Natural killer cell (primary cell): ENCODE measurements around the gene TMEM87B. TPM values are rescaled to one million over a fixed set of nuclear protein-coding genes. Genes with fewer than 3 reads are reported as not detected.

ENCODE experiments used
- ATAC-seq, 3 donors: fragments of 150-1000 bp in 2 of 3; fragments of 200-7000 bp in 1 of 3; cut with Tn5 transposase; 1 replicate in 1 of 3; 2 replicates in 2 of 3; pipeline ENCODE4 v1.10.0; 2021; ENCODE audit warnings: mild to moderate bottlenecking in 2 of 3, moderate library complexity in 2 of 3
- DNase-seq, 2 donors: peaks; one replicate each; pipeline versions ENCODE4 v3.0.0 to v3.0.0-alpha.2; 2013 to 2021; ENCODE audit warnings: mixed read lengths in 1 of 2
- H3K27ac ChIP-seq: one replicate; pipeline ENCODE4 v1.5.1; 2013; ENCODE audit warnings: mild to moderate bottlenecking, low read length
- H3K27me3 ChIP-seq: one replicate; pipeline ENCODE4 v1.6.1; 2013; ENCODE audit warnings: low read length; ENCODE audit not compliant: control insufficient read depth, insufficient read depth
- H3K36me3 ChIP-seq: one replicate; pipeline ENCODE4 v1.6.1; 2013; ENCODE audit warnings: low read length; ENCODE audit not compliant: control insufficient read depth, insufficient read depth
- H3K4me1 ChIP-seq: one replicate; pipeline ENCODE4 v1.6.1; 2013; ENCODE audit warnings: low read length; ENCODE audit not compliant: control insufficient read depth, insufficient read depth
- H3K4me3 ChIP-seq: one replicate; pipeline ENCODE4 v1.5.1; 2013; ENCODE audit warnings: low read length
- H3K9me3 ChIP-seq: one replicate; pipeline ENCODE4 v1.6.1; 2013; ENCODE audit warnings: low read length; ENCODE audit not compliant: control insufficient read depth, insufficient read depth
- H3K27ac Mint-ChIP-seq, 2 donors: one replicate each; pipeline ENCODE4 v1.8.0; 2022; ENCODE audit warnings: mild to moderate bottlenecking in 2 of 2, mixed read lengths in 2 of 2, moderate library complexity in 1 of 2
- H3K27me3 Mint-ChIP-seq, 2 donors: one replicate each; pipeline ENCODE4 v1.8.0; 2022; ENCODE audit warnings: low read depth in 2 of 2, mixed read lengths in 2 of 2
- H3K36me3 Mint-ChIP-seq: one replicate; pipeline ENCODE4 v1.8.0; 2022; ENCODE audit warnings: mixed read lengths
- H3K4me1 Mint-ChIP-seq, 2 donors: one replicate each; pipeline ENCODE4 v1.8.0; 2022; ENCODE audit warnings: mixed read lengths in 2 of 2
- H3K4me3 Mint-ChIP-seq: one replicate; pipeline ENCODE4 v1.8.0; 2022; ENCODE audit warnings: mild to moderate bottlenecking, moderate library complexity, mixed read lengths
- H3K9me3 Mint-ChIP-seq, 2 donors: one replicate each; pipeline ENCODE4 v1.8.0; 2022; ENCODE audit warnings: mixed read lengths in 2 of 2
- CTCF ChIP-seq: fragments of 200-600 bp; IDR thresholded peaks from one replicate; pipeline ENCODE4 v1.8.0; 2022; ENCODE audit warnings: antibody characterized with exemption
- WGBS: methylation state at CpG from one replicate; pipeline ENCODE4 v1.1.7; 2013; ENCODE audit warnings: missing lambda C conversion rate; ENCODE audit not compliant: insufficient coverage; 5-methylcytosine and 5-hydroxymethylcytosine counted together
- intact Hi-C: fragments of 100-400 bp; cut with micrococcal nuclease; formaldehyde crosslinking; loops from one replicate; pipeline ENCODE4 v1.14.2; 2022
- total RNA-seq, 4 donors: library from RNA; stranded (reverse); fragments of 120-200 nt in 1 of 4; gene quantifications; one replicate each; pipeline versions ENCODE4 v1.2.3 to v1.2.4, GENCODE V29; 2013 to 2022

The TMEM87B gene
- total RNA-seq, 3 donors from 2014 or later (not counting 1 experiment from before 2014, with no cell fraction given) = 9.6 to 15.7 (median 13.6) TPM

- no peaks in the 10 kb centered on the region for H3K36me3 Mint-ChIP-seq
- H3K27ac Mint-ChIP-seq = no peak overlapping the region
- H3K27me3 ChIP-seq = no peaks in the 10 kb centered on the region
- intact Hi-C loops = no loop called here
- no peaks in the 10 kb centered on the region for H3K9me3 ChIP-seq
- H3K4me3 ChIP-seq = no peak overlapping the region
- no peak overlapping the region for H3K27ac ChIP-seq
- no peaks in the 10 kb centered on the region for H3K36me3 ChIP-seq
- WGBS = 91% methylated on average over 8 of the region's 8 CpGs
- TF ChIP-seq CTCF = no peak
- H3K9me3 Mint-ChIP-seq = no peaks in the 10 kb centered on the region
- DNase-seq = no peak
- peaks cover 0 to 8% of the 10 kb centered on the region in 2 donors for H3K4me1 Mint-ChIP-seq
- H3K4me3 Mint-ChIP-seq = no peak overlapping the region
- ATAC-seq = no peak
- no peaks in the 10 kb centered on the region for H3K4me1 ChIP-seq
- peaks cover 0 to 9% of the 10 kb centered on the region in 2 donors for H3K27me3 Mint-ChIP-seq
These were observed 33.3 kb upstream of the TMEM87B start for GRCh38 chr2:112021781-112022231.

- Histone ChIP-seq H3K27me3 (no peaks in the 10 kb centered on the region), H3K4me3 (no peak overlapping the region), H3K4me1 (no peaks in the 10 kb centered on the region), H3K36me3 (no peaks in the 10 kb centered on the region), H3K9me3 (no peaks in the 10 kb centered on the region), H3K27ac (no peak overlapping the region)
- peaks cover 0 to 8% of the 10 kb centered on the region in 2 donors for H3K4me1 Mint-ChIP-seq
- TF ChIP-seq CTCF = no peak
- ATAC-seq (no peak), DNase-seq (no peak)
- H3K36me3 Mint-ChIP-seq = no peaks in the 10 kb centered on the region
- peaks cover 0 to 9% of the 10 kb centered on the region in 2 donors for H3K27me3 Mint-ChIP-seq
- peak overlapping the region in 1 of 2 donors; percentile 36 for H3K27ac Mint-ChIP-seq
- WGBS = 70% methylated on average over 5 of the region's 5 CpGs
- H3K9me3 Mint-ChIP-seq = no peaks in the 10 kb centered on the region
- intact Hi-C loops = no loop called here
- no peak overlapping the region for H3K4me3 Mint-ChIP-seq
These were observed 31.4 kb upstream of the TMEM87B start for GRCh38 chr2:112023707-112024106.

GRCh38 chr2:112024231-112024630, 30.8 kb upstream of the TMEM87B start:
- Mint-ChIP-seq H3K27ac (peak overlapping the region in 1 of 2 donors; percentile 36), H3K27me3 (peaks cover 0 to 6% of the 10 kb centered on the region in 2 donors), H3K9me3 (no peaks in the 10 kb centered on the region), H3K36me3 (no peaks in the 10 kb centered on the region), H3K4me1 (peaks cover 0 to 8% of the 10 kb centered on the region in 2 donors), H3K4me3 (no peak overlapping the region)
- ATAC-seq (peak in 1 of 3 donors; percentile 27), DNase-seq (no peak)
- WGBS = 44% methylated on average over 9 of the region's 9 CpGs
- intact Hi-C loops = no loop called here
- TF ChIP-seq CTCF = no peak
- H3K36me3 ChIP-seq = no peaks in the 10 kb centered on the region
- H3K4me1 ChIP-seq = no peaks in the 10 kb centered on the region
- no peaks in the 10 kb centered on the region for H3K9me3 ChIP-seq
- H3K27me3 ChIP-seq = no peaks in the 10 kb centered on the region
- H3K27ac ChIP-seq = no peak overlapping the region
- no peak overlapping the region for H3K4me3 ChIP-seq

GRCh38 chr2:112024896-112025491, 30.1 kb upstream of the TMEM87B start:
- 97% methylated on average over 12 of the region's 12 CpGs for WGBS
- Histone ChIP-seq H3K27me3 (no peaks in the 10 kb centered on the region), H3K4me3 (no peak overlapping the region), H3K9me3 (no peaks in the 10 kb centered on the region), H3K27ac (no peak overlapping the region), H3K4me1 (no peaks in the 10 kb centered on the region), H3K36me3 (no peaks in the 10 kb centered on the region)
- intact Hi-C loops = no loop called here
- Mint-ChIP-seq H3K4me1 (peaks cover 0 to 8% of the 10 kb centered on the region in 2 donors), H3K9me3 (no peaks in the 10 kb centered on the region), H3K27me3 (peaks cover 0 to 6% of the 10 kb centered on the region in 2 donors), H3K4me3 (no peak overlapping the region), H3K36me3 (no peaks in the 10 kb centered on the region), H3K27ac (no peak overlapping the region)
- DNase-seq (no peak), ATAC-seq (no peak)
- no peak for TF ChIP-seq CTCF
